NCI-H2081 treated with DMSO at 0.1 percent for 48 hours (cell line): ENCODE data around the gene PPP2R5D.

Source experiments
- DNase-seq: peaks from one replicate; lab custom pipeline; 2025; lab: John Stamatoyannopoulos, UW

PPP2R5D gene

GRCh38 chr6:42963855-42964605 lies 20.3 kb upstream of the PPP2R5D start:
- DNase-seq: no peak

- no peak for DNase-seq
These were observed 17.8 kb upstream of the PPP2R5D start for GRCh38 chr6:42966571-42966970.

- no peak for DNase-seq
These were observed 17.1 kb upstream of the PPP2R5D start for GRCh38 chr6:42967228-42967627.

GRCh38 chr6:42968126-42968701 lies 16.2 kb upstream of the PPP2R5D start:
- DNase-seq: no peak

- no peak for DNase-seq
These were observed 15.6 kb upstream of the PPP2R5D start for GRCh38 chr6:42968783-42969182.

GRCh38 chr6:42969431-42969830 lies 14.9 kb upstream of the PPP2R5D start:
- no peak for DNase-seq

- DNase-seq: no peak
These were observed 14.4 kb upstream of the PPP2R5D start for GRCh38 chr6:42969934-42970333.

- DNase-seq: no peak
These were observed 13.3 kb upstream of the PPP2R5D start for GRCh38 chr6:42970871-42971612.

- no peak for DNase-seq
These were observed 12.5 kb upstream of the PPP2R5D start for GRCh38 chr6:42971746-42972327.

GRCh38 chr6:42973926-42974325 lies 10.4 kb upstream of the PPP2R5D start:
- DNase-seq: no peak

GRCh38 chr6:42974919-42975505 lies 9.4 kb upstream of the PPP2R5D start:
- DNase-seq: no peak

- DNase-seq: no peak
These were observed 5.9 kb upstream of the PPP2R5D start for GRCh38 chr6:42978487-42978838.

GRCh38 chr6:42978839-42979522 lies 5.4 kb upstream of the PPP2R5D start, which contains the start of gene PEX6:
Gene PEX6 (minus strand): TSS chr6:42979181. CDS start chr6:42979150, 31 bp downstream.
- peak; percentile 22 for DNase-seq

- no peak for DNase-seq
These were observed 4.7 kb upstream of the PPP2R5D start for GRCh38 chr6:42979523-42980177.

GRCh38 chr6:42981836-42982235 lies 2.5 kb upstream of the PPP2R5D start:
- DNase-seq: no peak

GRCh38 chr6:42984924-42985475 lies 630 bp downstream of the PPP2R5D start:
- DNase-seq: no peak

GRCh38 chr6:42987533-42988451 lies 3.4 kb downstream of the PPP2R5D start:
- no peak for DNase-seq

GRCh38 chr6:42988486-42989020 lies 4.2 kb downstream of the PPP2R5D start:
- no peak for DNase-seq

GRCh38 chr6:42989923-42990322 lies 5.6 kb downstream of the PPP2R5D start:
- DNase-seq: no peak

- DNase-seq: no peak
These were observed 9.1 kb downstream of the PPP2R5D start for GRCh38 chr6:42993445-42993844.
